GM19324 (cell line): ENCODE data around the gene KCNT1.
"Not testable (repeated sequence)": the region's sequence is repeated elsewhere in the genome, so short reads cannot be mapped to it uniquely, and the experiment has no call there.

Experiments
- ATAC-seq: cut with Tn5 transposase; IDR thresholded peaks from one replicate; pipeline ENCODE4 v1.9.1; 2021; ENCODE audit warnings: mild to moderate bottlenecking, moderate library complexity; ENCODE audit not compliant: unreplicated experiment, low FRiP score

The KCNT1 gene

GRCh38 chr9:135701959-135702721, at the start of gene KCNT1:
KCNT1 (plus strand) TSS chr9:135702185; CDS start chr9:135702259, 74 bp downstream.
- no peak for ATAC-seq

- ATAC-seq = no peak
Measured at GRCh38 chr9:135655317-135655716, 46.7 kb upstream of the KCNT1 start.

GRCh38 chr9:135657416-135657815, 44.6 kb upstream of the KCNT1 start:
- no peak for ATAC-seq

- no peak for ATAC-seq
Measured at GRCh38 chr9:135659252-135659651, 42.7 kb upstream of the KCNT1 start.

- no peak for ATAC-seq
Measured at GRCh38 chr9:135660407-135660806, 41.6 kb upstream of the KCNT1 start.

GRCh38 chr9:135661816-135662560, 40.0 kb upstream of the KCNT1 start:
- ATAC-seq = no peak

GRCh38 chr9:135662758-135663450, 39.1 kb upstream of the KCNT1 start, which contains the start of gene LCN9:
LCN9 (plus strand) TSS chr9:135663309; CDS start chr9:135663322, 13 bp downstream.
- no peak for ATAC-seq

- no peak for ATAC-seq
Measured at GRCh38 chr9:135663451-135663770, 38.6 kb upstream of the KCNT1 start.

- no peak for ATAC-seq
Measured at GRCh38 chr9:135663857-135664256, 38.1 kb upstream of the KCNT1 start.

- ATAC-seq = no peak
Measured at GRCh38 chr9:135664266-135664665, 37.7 kb upstream of the KCNT1 start.

- no peak for ATAC-seq
Measured at GRCh38 chr9:135664801-135665794, 36.9 kb upstream of the KCNT1 start.

- no peak for ATAC-seq
Measured at GRCh38 chr9:135665795-135666189, 36.2 kb upstream of the KCNT1 start.

- no peak for ATAC-seq
Measured at GRCh38 chr9:135666534-135667462, 35.2 kb upstream of the KCNT1 start.

- ATAC-seq = no peak
Measured at GRCh38 chr9:135667463-135668001, 34.5 kb upstream of the KCNT1 start.

- not testable (repeated sequence) for ATAC-seq
Measured at GRCh38 chr9:135669018-135669417, 33.0 kb upstream of the KCNT1 start.

GRCh38 chr9:135669616-135670285, 32.2 kb upstream of the KCNT1 start:
- no peak for ATAC-seq

- no peak for ATAC-seq
Measured at GRCh38 chr9:135670721-135671590, 31.0 kb upstream of the KCNT1 start.
